Urinary bladder (tissue), 4 donors: Measurements from ENCODE around the gene ATP7A. TPM values are rescaled to one million over a fixed set of nuclear protein-coding genes. Genes with fewer than 3 reads are reported as not detected.

ENCODE experiments used
- DNase-seq: peaks from one replicate; pipeline ENCODE4 v3.0.0-alpha.2; 2015; ENCODE audit errors: extremely low spot score
- H3K27ac ChIP-seq: one replicate; pipeline ENCODE4 v1.5.1; 2013; ENCODE audit warnings: low read depth, mild to moderate bottlenecking, moderate library complexity
- H3K36me3 ChIP-seq: one replicate; pipeline ENCODE4 v1.6.1; 2013; ENCODE audit warnings: mild to moderate bottlenecking, moderate library complexity; ENCODE audit not compliant: insufficient read depth
- H3K4me1 ChIP-seq: one replicate; pipeline ENCODE4 v1.6.1; 2013; ENCODE audit warnings: mild to moderate bottlenecking, moderate library complexity; ENCODE audit not compliant: insufficient read depth
- H3K4me3 ChIP-seq: one replicate; pipeline ENCODE4 v1.5.1; 2013; ENCODE audit warnings: low read depth, low read length
- WGBS: extraction: QIAGEN DNeasy Blood & Tissue Kit; methylation state at CpG from one replicate; pipeline ENCODE4 v1.1.7; 2013; 5-methylcytosine and 5-hydroxymethylcytosine counted together
- polyA plus RNA-seq: library from polyadenylated mRNA; stranded (reverse); fragments of 200-250 nt; gene quantifications from one replicate; pipeline ENCODE4 v1.2.3, GENCODE V29; 2013
- total RNA-seq: library from RNA; depleted of rRNA; stranded (reverse); fragments of >200 nt; gene quantifications from one replicate; pipeline ENCODE4 v1.2.3, GENCODE V29; 2014
- donor health status: healthy with polysubstance abuse.
- donor health status: healthy.

ATP7A gene
- total and polyA plus RNA-seq, 2 donors: 5.1 to 29.6 TPM

DNA sequence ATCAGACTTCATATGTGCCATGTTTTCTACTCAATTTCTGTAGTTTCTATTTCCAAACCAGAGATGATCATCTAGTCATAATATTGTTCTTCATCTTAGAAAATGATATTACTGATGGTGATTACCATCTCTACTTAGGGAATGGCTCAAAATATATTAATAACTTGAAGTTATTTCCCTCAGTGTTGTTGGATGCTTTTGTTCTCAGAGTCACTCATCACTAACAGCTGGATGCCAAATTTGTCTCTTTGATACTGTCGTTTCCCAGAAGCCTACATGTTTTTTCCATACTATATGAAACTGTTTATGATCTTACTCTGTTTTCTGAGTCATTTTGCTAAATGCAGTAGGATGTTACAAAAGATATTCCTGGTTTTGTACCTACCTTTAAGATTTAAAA lies 50.1 kb downstream of the ATP7A start:
- 55% methylated on average over 1 of the region's 1 CpG for WGBS
- Histone ChIP-seq H3K4me3 (no peak overlapping the region), H3K27ac (no peak overlapping the region), H3K4me1 (no peaks in the 10 kb centered on the region), H3K36me3 (no peaks in the 10 kb centered on the region)
- DNase-seq: no peak

DNA sequence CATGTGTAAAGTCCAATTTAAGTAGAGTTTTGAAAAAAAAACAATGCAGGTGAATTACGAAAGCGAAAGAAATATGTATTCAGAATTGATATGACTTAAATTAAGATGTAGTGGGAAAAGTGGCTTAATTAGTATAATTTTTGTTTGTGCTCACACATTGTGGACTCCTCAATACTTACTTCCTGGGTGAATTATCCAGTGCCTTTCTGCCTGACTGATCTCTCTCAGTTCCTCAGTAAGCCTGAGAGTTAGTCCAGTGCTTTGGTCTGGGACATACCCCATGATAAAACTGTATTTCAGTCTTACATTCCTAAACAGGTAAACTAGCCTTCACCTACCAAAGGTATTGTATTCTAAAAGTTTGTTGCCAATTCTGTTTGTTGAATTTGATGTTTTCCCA lies 50.6 kb downstream of the ATP7A start:
- H3K4me1 ChIP-seq: no peaks in the 10 kb centered on the region
- H3K36me3 ChIP-seq: no peaks in the 10 kb centered on the region
- no peak for DNase-seq
- no peak overlapping the region for H3K4me3 ChIP-seq
- WGBS: 97% methylated on average over 2 of the region's 2 CpGs
- H3K27ac ChIP-seq: no peak overlapping the region

DNA sequence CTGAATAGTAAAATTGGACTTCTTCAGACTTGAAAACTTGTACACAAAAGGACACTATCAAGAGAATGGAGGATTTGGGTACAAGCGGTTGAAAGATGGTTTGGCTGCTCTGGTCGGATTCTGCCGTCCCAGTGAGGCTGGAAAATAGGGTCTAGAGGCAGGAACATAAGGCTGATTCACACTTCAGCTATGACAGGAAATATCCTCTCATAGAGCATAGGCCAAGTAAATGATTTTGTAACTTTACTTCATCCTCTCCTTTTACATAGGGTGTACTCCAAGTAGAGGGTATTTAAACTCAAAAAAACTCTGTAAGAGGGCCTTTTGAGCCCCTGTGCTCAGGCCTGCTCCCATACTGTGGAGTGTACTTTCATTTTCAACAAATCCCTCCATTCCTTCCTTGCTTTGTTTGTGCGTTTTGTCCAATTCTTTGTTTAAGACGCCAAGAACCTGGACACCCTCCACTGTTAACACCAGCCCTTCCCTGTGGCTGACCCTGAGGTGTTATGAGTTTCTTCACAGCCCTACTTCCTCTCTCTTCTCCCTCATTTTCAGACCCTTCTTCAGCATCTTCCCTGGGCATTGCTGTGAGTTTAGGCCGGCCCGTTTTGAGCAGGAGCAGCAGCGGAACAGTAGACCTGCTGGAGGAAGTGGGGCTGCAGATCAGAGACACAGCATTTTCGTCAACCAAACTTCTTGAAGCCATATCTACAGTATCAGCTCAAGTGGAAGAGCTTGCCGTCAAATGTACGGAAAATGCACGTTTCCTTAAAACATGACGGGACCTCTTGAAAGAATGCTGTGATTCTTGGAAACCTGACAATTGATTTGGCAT lies 51.8 kb downstream of the ATP7A start:
- Histone ChIP-seq H3K36me3 (no peaks in the 10 kb centered on the region), H3K4me3 (no peak overlapping the region), H3K4me1 (no peaks in the 10 kb centered on the region), H3K27ac (no peak overlapping the region)
- DNase-seq: no peak
- 90% methylated on average over 13 of the region's 13 CpGs for WGBS

DNA sequence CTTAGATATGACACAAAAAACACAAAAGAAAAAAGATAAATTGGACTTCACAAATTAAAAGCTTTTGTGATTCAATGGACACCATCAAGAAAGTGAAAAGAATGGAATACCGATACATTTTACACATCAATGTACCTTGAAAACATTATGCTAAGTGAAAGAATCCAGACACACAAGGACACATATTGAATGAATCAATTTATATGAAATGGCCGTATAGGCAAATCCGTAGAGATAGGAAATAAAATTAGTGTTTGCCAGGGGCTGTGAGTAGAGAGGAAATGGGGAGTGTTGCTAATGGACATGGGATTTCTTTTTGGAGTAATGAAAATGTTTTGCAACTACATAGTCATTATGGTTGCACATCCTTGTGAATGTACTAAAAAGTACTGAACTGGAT lies 55.9 kb downstream of the ATP7A start:
- H3K4me1 ChIP-seq: no peaks in the 10 kb centered on the region
- 94% methylated on average over 3 of the region's 3 CpGs for WGBS
- no peak for DNase-seq
- no peak overlapping the region for H3K27ac ChIP-seq
- H3K36me3 ChIP-seq: no peaks in the 10 kb centered on the region
- H3K4me3 ChIP-seq: no peak overlapping the region

DNA sequence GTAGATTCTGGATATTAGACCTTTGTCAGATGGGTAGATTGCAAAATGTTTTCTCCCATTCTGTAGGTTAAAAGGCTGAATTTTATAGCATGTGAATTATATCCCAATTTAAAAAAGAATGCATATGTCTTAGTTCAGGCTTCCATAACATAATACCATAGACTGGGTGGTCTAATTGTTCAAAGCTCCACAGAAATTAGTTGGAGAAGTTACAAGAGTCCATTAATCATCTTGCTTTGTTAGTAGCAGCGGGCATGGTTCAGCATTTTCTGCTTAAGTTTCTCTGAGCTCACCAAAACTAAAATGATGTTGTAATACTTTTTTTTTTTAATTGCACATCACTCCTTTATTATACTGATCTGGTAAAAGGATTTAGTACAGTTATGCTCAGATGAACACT lies 57.1 kb downstream of the ATP7A start:
- H3K27ac ChIP-seq: no peak overlapping the region

DNA sequence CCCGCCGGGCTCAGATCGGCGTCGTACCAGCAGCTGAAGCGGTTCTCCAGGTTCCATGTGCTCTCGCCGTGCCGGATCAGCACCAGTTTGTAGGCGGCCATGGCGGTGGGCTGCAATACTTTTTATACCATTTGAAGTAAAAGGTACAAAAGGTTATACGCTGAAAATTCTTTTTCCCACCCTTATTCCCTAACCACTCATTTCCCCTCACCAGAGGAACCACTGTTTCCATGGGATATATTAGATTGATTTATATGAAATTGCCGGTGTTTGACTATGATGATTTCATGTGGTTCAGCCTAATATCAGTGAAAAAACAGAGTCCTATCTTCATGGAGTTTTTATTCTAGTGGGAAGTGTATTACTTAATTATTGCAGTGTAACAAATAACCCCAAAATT lies 59.0 kb downstream of the ATP7A start, which contains the start of gene PGAM4:
Gene PGAM4 (minus strand): TSS at position 101 of the 400 bp plus-strand sequence. CDS start 0 bp downstream, at position 101.
- Histone ChIP-seq H3K4me3 (no peak within 1 kb of the TSS), H3K4me1 (no peaks in the 10 kb centered on the region), H3K27ac (no peak within 1 kb of the TSS), H3K36me3 (no peaks in the 10 kb centered on the region)
- WGBS: 98% methylated on average over 13 of the region's 13 CpGs
- no peak for DNase-seq

More for the DNA sequence above, 57.1 kb downstream of the ATP7A start:
- no peak for DNase-seq
- 78% methylated on average over 1 of the region's 1 CpG for WGBS
- no peaks in the 10 kb centered on the region for H3K36me3 ChIP-seq
- H3K4me1 ChIP-seq: no peaks in the 10 kb centered on the region
- H3K4me3 ChIP-seq: no peak overlapping the region

GRCh38 chrX:77975755-77976154 lies 65.3 kb downstream of the ATP7A start:
- no peaks in the 10 kb centered on the region for H3K36me3 ChIP-seq
- no peak overlapping the region for H3K27ac ChIP-seq
- DNase-seq: no peak
- WGBS: 95% methylated on average over 2 of the region's 2 CpGs
- H3K4me3 ChIP-seq: no peak overlapping the region
- no peaks in the 10 kb centered on the region for H3K4me1 ChIP-seq

- no peaks in the 10 kb centered on the region for H3K36me3 ChIP-seq
- no peaks in the 10 kb centered on the region for H3K4me1 ChIP-seq
- no peak overlapping the region for H3K27ac ChIP-seq
- no peak overlapping the region for H3K4me3 ChIP-seq
- no peak for DNase-seq
These were observed 66.6 kb downstream of the ATP7A start for GRCh38 chrX:77977095-77977494.

DNA sequence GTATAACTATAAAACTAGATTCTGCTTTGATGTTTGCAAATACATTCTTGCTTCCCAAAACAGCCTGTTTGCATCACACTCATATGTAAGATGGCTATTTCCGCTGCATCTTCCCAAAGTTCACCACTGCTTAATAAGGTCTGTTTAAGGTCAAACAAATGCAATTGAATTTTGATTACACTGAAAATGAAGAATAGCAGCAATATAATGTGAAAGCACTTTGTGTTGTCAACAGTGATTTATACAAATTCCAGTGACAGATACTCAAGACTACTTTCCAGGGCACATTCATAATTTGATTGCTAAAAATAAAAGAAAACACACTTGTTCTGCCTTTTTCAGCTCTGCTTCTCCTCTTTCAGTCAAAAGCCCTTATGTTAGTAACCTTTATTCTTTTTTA lies 67.0 kb downstream of the ATP7A start:
- Histone ChIP-seq H3K27ac (no peak overlapping the region), H3K36me3 (no peaks in the 10 kb centered on the region), H3K4me3 (no peak overlapping the region), H3K4me1 (no peaks in the 10 kb centered on the region)
- no peak for DNase-seq
- WGBS: 96% methylated on average over 1 of the region's 1 CpG

DNA sequence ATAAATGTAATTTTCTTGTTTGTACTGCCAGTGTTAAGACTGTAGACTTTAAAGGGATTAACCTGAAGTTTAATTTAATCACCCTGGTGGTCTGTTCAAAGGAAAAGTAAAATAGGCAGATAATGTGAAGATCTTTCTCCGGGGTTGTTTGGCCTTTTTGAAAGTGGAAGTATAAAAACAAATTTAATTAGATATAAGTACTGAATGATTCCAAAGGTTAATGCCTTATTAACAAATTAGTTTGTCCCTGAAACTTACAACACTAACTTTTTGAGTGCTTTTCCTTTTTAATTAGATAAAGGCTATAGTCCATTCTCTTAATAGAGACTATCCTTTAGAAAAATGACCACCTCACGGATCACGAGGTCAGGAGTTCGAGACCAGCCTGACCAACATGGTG lies 69.4 kb downstream of the ATP7A start:
- Histone ChIP-seq H3K36me3 (no peaks in the 10 kb centered on the region), H3K4me3 (no peak overlapping the region), H3K27ac (no peak overlapping the region), H3K4me1 (no peaks in the 10 kb centered on the region)
- DNase-seq: no peak
- WGBS: 94% methylated on average over 4 of the region's 4 CpGs

GRCh38 chrX:78011846-78012245 lies 101.4 kb downstream of the ATP7A start:
- no peak overlapping the region for H3K4me3 ChIP-seq
- no peaks in the 10 kb centered on the region for H3K36me3 ChIP-seq
- H3K27ac ChIP-seq: no peak overlapping the region
- no peak for DNase-seq
- 98% methylated on average over 1 of the region's 1 CpG for WGBS
- H3K4me1 ChIP-seq: no peaks in the 10 kb centered on the region

DNA sequence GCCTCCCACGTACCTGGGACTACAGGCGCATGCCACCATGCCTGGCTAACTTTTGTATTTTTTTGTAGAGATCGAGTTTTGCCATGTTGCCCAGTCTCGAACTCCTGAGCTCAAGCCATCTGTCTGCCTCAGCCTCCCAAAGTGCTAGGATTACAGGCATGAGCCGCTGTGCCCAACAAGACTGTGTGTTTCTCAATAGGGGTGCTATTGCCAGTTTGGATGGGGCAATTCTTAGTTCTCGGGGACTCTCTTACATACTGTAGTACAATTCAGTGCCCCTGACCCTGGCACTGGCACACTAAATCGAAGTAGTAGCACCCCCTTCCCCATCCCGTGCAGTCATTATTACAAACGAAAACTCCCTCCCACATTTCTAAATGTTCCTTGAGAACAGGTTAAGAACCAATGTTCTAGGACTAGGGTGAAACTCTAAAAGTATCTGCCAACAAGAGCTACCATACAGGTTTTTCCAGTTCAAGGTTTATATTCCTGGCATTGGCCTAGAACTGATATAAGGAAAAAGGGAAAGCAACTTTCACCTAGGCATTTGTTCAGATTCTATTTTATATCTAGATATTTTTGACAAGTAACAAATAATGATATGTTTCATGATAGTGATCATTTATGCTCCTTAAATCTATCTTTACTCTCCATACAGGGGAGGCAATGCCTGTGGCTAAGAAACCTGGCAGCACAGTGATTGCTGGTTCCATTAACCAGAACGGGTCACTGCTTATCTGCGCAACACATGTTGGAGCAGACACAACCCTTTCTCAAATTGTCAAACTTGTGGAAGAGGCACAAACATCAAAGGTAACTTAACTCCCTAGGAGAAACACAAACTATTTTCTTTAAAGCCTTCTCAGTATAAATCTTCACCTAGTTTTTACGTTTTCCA lies 109.3 kb downstream of the ATP7A start:
- no peak overlapping the region for H3K27ac ChIP-seq
- H3K36me3 ChIP-seq: no peaks in the 10 kb centered on the region
- no peak for DNase-seq
- no peaks in the 10 kb centered on the region for H3K4me1 ChIP-seq
- WGBS: 88% methylated on average over 12 of the region's 12 CpGs
- H3K4me3 ChIP-seq: no peak overlapping the region

GRCh38 chrX:78024349-78025059 lies 114.0 kb downstream of the ATP7A start:
- Histone ChIP-seq H3K4me1 (no peaks in the 10 kb centered on the region), H3K27ac (no peak overlapping the region), H3K36me3 (no peaks in the 10 kb centered on the region), H3K4me3 (no peak overlapping the region)
- no peak for DNase-seq
- 70% methylated on average over 7 of the region's 7 CpGs for WGBS
